WTC11 (cell line): ENCODE data around the gene HECW1. TPM values are rescaled to one million over a fixed set of nuclear protein-coding genes. Genes with fewer than 3 reads are reported as not detected.

Experiments used
- ATAC-seq: fragments of 200-7000 bp; cut with Tn5 transposase; 2 replicates; pipeline ENCODE4 v1.10.0; 2021; ENCODE audit warnings: mild to moderate bottlenecking, moderate library complexity
- Bru-seq: library from RNA; stranded (reverse); fragments of 400-500 nt; gene quantifications from one replicate; lab custom pipeline; 2021; lab: Mats Ljungman, UMichigan
- CTCF ChIA-PET: fragments of 300-600 bp; sonication (Branson Sonifier 250); formaldehyde crosslinking; loops from one replicate; lab custom pipeline; 2021; ENCODE audit warnings: antibody characterized with exemption; lab: Charles Lee
- POLR2A ChIA-PET: fragments of 350-600 bp; sonication (Branson Sonifier 250); formaldehyde crosslinking; loops from one replicate; lab custom pipeline; 2021; ENCODE audit warnings: antibody characterized with exemption; lab: Charles Lee
- DNase-seq: peaks from one replicate; pipeline ENCODE4 v3.0.0; 2021; ENCODE audit warnings: low spot score
- H3K27ac Mint-ChIP-seq: 2 replicates; pipeline ENCODE4 v1.8.0; 2021; ENCODE audit warnings: mixed read lengths
- H3K27me3 Mint-ChIP-seq: 2 replicates; pipeline ENCODE4 v1.8.0; 2021; ENCODE audit warnings: low read depth, mild to moderate bottlenecking, moderate library complexity, mixed read lengths
- H3K36me3 Mint-ChIP-seq: 2 replicates; pipeline ENCODE4 v1.8.0; 2021; ENCODE audit warnings: mixed read lengths
- H3K4me1 Mint-ChIP-seq: 2 replicates; pipeline ENCODE4 v1.8.0; 2022; ENCODE audit warnings: mixed read lengths
- H3K4me3 Mint-ChIP-seq: 2 replicates; pipeline ENCODE4 v1.8.0; 2021; ENCODE audit warnings: mild to moderate bottlenecking, moderate library complexity, mixed read lengths
- H3K9me3 Mint-ChIP-seq: 2 replicates; pipeline ENCODE4 v1.8.0; 2021; ENCODE audit warnings: mixed read lengths
- CTCF ChIP-seq: fragments of 200-600 bp; IDR thresholded peaks from 2 replicates; pipeline ENCODE4 v1.8.0; 2022; ENCODE audit warnings: antibody characterized with exemption
- E2F4 ChIP-seq: sonication (generic); formaldehyde crosslinking; IDR thresholded peaks from 2 replicates; pipeline ENCODE4 v1.8.1; 2022; ENCODE audit warnings: low read depth, mild to moderate bottlenecking, moderate library complexity, missing genetic modification reagents, borderline replicate concordance
- E2F5 ChIP-seq: sonication (generic); formaldehyde crosslinking; IDR thresholded peaks from 2 replicates; pipeline ENCODE4 v1.8.1; 2022; ENCODE audit warnings: mild to moderate bottlenecking, moderate library complexity, missing genetic modification reagents
- FOXK1 ChIP-seq: sonication (generic); formaldehyde crosslinking; IDR thresholded peaks from 2 replicates; pipeline ENCODE4 v1.8.0; 2022; ENCODE audit warnings: mild to moderate bottlenecking, moderate library complexity, missing genetic modification reagents
- FOXP1 ChIP-seq: sonication (generic); formaldehyde crosslinking; IDR thresholded peaks from 2 replicates; pipeline ENCODE4 v1.8.0; 2022; ENCODE audit warnings: missing genetic modification reagents, mild to moderate bottlenecking, moderate library complexity, borderline replicate concordance
- GRHL2 ChIP-seq: fragments of 250-450 bp; sonication (Bioruptor Pico); IDR thresholded peaks from 2 replicates; pipeline ENCODE4 v1.8.0; 2022; ENCODE audit warnings: mild to moderate bottlenecking, moderate library complexity; ENCODE audit not compliant: insufficient replicate concordance, severe bottlenecking
- HMGXB4 ChIP-seq: sonication (generic); formaldehyde crosslinking; IDR thresholded peaks from 2 replicates; pipeline ENCODE4 v1.8.1; 2023; ENCODE audit warnings: mild to moderate bottlenecking, moderate library complexity, missing genetic modification reagents
- JAZF1 ChIP-seq: fragments of 250-450 bp; sonication (Bioruptor Pico); IDR thresholded peaks from 2 replicates; pipeline ENCODE4 v1.9.0; 2021; ENCODE audit warnings: moderate library complexity, mild to moderate bottlenecking, inconsistent platforms
- NR2C2 ChIP-seq: sonication (generic); formaldehyde crosslinking; IDR thresholded peaks from 2 replicates; pipeline ENCODE4 v1.8.0; 2022; ENCODE audit warnings: mild to moderate bottlenecking, missing genetic modification reagents
- PRRX2 ChIP-seq: fragments of 250-450 bp; sonication (Bioruptor Pico); IDR thresholded peaks from 2 replicates; pipeline ENCODE4 v1.8.0; 2021; ENCODE audit warnings: mild to moderate bottlenecking
- RELA ChIP-seq: sonication (generic); formaldehyde crosslinking; IDR thresholded peaks from 2 replicates; pipeline ENCODE4 v1.8.1; 2022; ENCODE audit warnings: missing genetic modification reagents, mild to moderate bottlenecking, borderline replicate concordance
- SP1 ChIP-seq: sonication (generic); formaldehyde crosslinking; conservative IDR thresholded peaks from 2 replicates; pipeline ENCODE4 v1.8.1; 2022; ENCODE audit warnings: missing genetic modification reagents
- TP53 ChIP-seq: sonication (generic); formaldehyde crosslinking; IDR thresholded peaks from 2 replicates; pipeline ENCODE4 v1.8.1; 2023; ENCODE audit warnings: mild to moderate bottlenecking, missing genetic modification reagents
- USF2 ChIP-seq: sonication (generic); formaldehyde crosslinking; IDR thresholded peaks from 2 replicates; pipeline ENCODE4 v1.8.1; 2023; ENCODE audit warnings: mild to moderate bottlenecking, missing genetic modification reagents, moderate library complexity
- ZNF121 ChIP-seq: sonication (generic); formaldehyde crosslinking; IDR thresholded peaks from 2 replicates; pipeline ENCODE4 v1.8.0; 2023; ENCODE audit warnings: missing genetic modification reagents
- ZNF263 ChIP-seq: sonication (generic); formaldehyde crosslinking; IDR thresholded peaks from 2 replicates; pipeline ENCODE4 v1.8.1; 2022; ENCODE audit warnings: low read depth, mild to moderate bottlenecking, moderate library complexity, missing genetic modification reagents
- ZNF317 ChIP-seq: sonication (generic); formaldehyde crosslinking; IDR thresholded peaks from 2 replicates; pipeline ENCODE4 v1.8.1; 2023; ENCODE audit warnings: low read depth, mild to moderate bottlenecking, moderate library complexity, missing genetic modification reagents, borderline replicate concordance
- ZNF396 ChIP-seq: fragments of 250-450 bp; sonication (Bioruptor Pico); IDR thresholded peaks from 2 replicates; pipeline ENCODE4 v1.8.0; 2021; ENCODE audit warnings: mild to moderate bottlenecking, moderate library complexity, borderline replicate concordance
- ZNF423 ChIP-seq: fragments of 250-450 bp; sonication (Bioruptor Pico); IDR thresholded peaks from 2 replicates; pipeline ENCODE4 v2.1.2; 2022; ENCODE audit warnings: mild to moderate bottlenecking, moderate library complexity
- ZNF671 ChIP-seq: fragments of 250-450 bp; sonication (Bioruptor Pico); IDR thresholded peaks from 2 replicates; pipeline ENCODE4 v1.8.0; 2021; ENCODE audit warnings: mild to moderate bottlenecking
- long read RNA-seq, 3 experiments: library from RNA in 1 of 3; library from capped mRNA in 1 of 3; library from polyadenylated mRNA in 1 of 3; unstranded in 2 of 3; stranded (forward) in 1 of 3; transcript quantifications; one replicate each; pipeline ENCODE4 v2.0.0, GENCODE V29; 2021
- total RNA-seq: library from RNA; stranded (reverse); gene quantifications from 3 replicates; pipeline ENCODE4 v1.2.3, GENCODE V29; 2021
- TF ChIP-seq, protein P1 (sequence below): sonication (generic); formaldehyde crosslinking; IDR thresholded peaks from 2 replicates; pipeline ENCODE4 v1.8.0; 2022; ENCODE audit warnings: mild to moderate bottlenecking, missing genetic modification reagents
- TF ChIP-seq, protein P2 (sequence below): sonication (generic); formaldehyde crosslinking; IDR thresholded peaks from 2 replicates; pipeline ENCODE4 v1.8.0; 2022; ENCODE audit warnings: mild to moderate bottlenecking, missing genetic modification reagents

Gene HECW1
- total RNA-seq (4.9 to 6.1 TPM (median 5.4 TPM) in 3 replicates), Bru-seq, nascent RNA (percentile 47 among the genes with signal in this experiment)
- long read RNA-seq, experiment 1, partial matches to known transcripts = 3 of 20 reads
- long read RNA-seq, experiment 1, other reads (novel, unspliced or antisense) = 15 of 20 reads
- long read RNA-seq, experiment 2, partial matches to known transcripts = 0 of 3 reads
- long read RNA-seq, experiment 2, other reads (novel, unspliced or antisense) = 3 of 3 reads
- long read RNA-seq, experiment 3, partial matches to known transcripts = 1 of 3 reads
- long read RNA-seq, experiment 3, other reads (novel, unspliced or antisense) = 1 of 3 reads

DNA sequence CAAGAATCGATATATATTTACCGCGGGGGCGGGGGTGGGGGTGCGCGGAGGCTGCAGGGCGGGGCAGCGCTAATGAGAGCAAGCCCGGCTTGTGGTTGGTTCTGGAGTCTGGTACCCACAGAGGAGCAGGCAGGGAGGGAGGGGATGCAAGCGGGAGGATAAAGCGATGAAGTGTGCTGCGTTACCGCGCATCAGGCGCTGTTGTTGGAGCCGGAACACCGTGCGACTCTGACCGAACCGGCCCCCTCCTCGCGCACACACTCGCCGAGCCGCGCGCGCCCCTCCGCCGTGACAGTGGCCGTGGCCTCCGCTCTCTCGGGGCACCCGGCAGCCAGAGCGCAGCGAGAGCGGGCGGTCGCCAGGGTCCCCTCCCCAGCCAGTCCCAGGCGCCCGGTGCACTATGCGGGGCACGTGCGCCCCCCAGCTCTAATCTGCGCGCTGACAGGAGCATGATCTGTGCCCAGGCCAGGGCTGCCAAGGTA, at the start of gene HECW1:
Gene HECW1, plus strand, starts transcription at position 189 of the 482 bp plus-strand sequence. CDS start 131,259 bp downstream, outside the sequence.
- H3K27me3 Mint-ChIP-seq = peaks cover 23% of the 10 kb centered on the region
- ATAC-seq = peak; percentile 38
- peak within 1 kb of the TSS; percentile 76 for H3K4me3 Mint-ChIP-seq
- H3K27ac Mint-ChIP-seq = no peak within 1 kb of the TSS
- DNase-seq = peak; percentile 53
- no peaks in the 10 kb centered on the region for H3K9me3 Mint-ChIP-seq
- TF ChIP-seq E2F4 (CRISPR knock-in tag) (no peak), GRHL2 (CRISPR knock-in tag) (no peak), E2F5 (peak; percentile 62; the same call in 1 of the 2 replicates), USF2 (peak; percentile 48), SP1 (CRISPR knock-in tag) (no peak), FOXP1 (CRISPR knock-in tag) (0 out of 2 replicates have a peak, but pooled peaks have one; percentile 51), ZNF121 (CRISPR knock-in tag) (no peak), HMGXB4 (CRISPR knock-in tag) (peak; percentile 47; the same call in 1 of the 2 replicates), ZNF317 (CRISPR knock-in tag) (no peak), RELA (CRISPR knock-in tag) (peak; percentile 47; the same call in 1 of the 2 replicates), ZNF263 (no peak), FOXK1 (peak; percentile 52; the same call in 1 of the 2 replicates), PRRX2 (CRISPR knock-in tag) (no peak)
- TF ChIP-seq, protein P1, sequence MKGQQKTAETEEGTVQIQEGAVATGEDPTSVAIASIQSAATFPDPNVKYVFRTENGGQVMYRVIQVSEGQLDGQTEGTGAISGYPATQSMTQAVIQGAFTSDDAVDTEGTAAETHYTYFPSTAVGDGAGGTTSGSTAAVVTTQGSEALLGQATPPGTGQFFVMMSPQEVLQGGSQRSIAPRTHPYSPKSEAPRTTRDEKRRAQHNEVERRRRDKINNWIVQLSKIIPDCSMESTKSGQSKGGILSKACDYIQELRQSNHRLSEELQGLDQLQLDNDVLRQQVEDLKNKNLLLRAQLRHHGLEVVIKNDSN (CRISPR knock-in tag) = 0 out of 2 replicates have a peak, but pooled peaks have one; percentile 55
- TF ChIP-seq, protein P2, sequence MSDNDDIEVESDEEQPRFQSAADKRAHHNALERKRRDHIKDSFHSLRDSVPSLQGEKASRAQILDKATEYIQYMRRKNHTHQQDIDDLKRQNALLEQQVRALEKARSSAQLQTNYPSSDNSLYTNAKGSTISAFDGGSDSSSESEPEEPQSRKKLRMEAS = peak; percentile 30; the same call in 1 of the 2 replicates
- POLR2A ChIA-PET = interaction anchor here (0.5 to 1.1 kb wide), 3 partner anchors 14 to 192 kb away, joined by 3 to 5 read pairs (median 3); partner anchors contain the start of gene MRPL32
- CTCF ChIA-PET = interaction anchor here (1.6 to 3.7 kb wide), 2 partner anchors 41 to 327 kb away, joined by 5 to 16 read pairs; no protein-coding TSS in a partner anchor
- H3K36me3 Mint-ChIP-seq = no peaks in the 10 kb centered on the region
- peaks cover 73% of the 10 kb centered on the region for H3K4me1 Mint-ChIP-seq

GRCh38 chr7:43071604-43072003, 40.8 kb upstream of the HECW1 start:
- Mint-ChIP-seq H3K36me3 (no peaks in the 10 kb centered on the region), H3K4me1 (peaks cover 24% of the 10 kb centered on the region), H3K4me3 (no peak overlapping the region), H3K27ac (no peak overlapping the region), H3K27me3 (no peaks in the 10 kb centered on the region), H3K9me3 (peaks cover 6% of the 10 kb centered on the region; the same call in 1 of the 2 replicates)
- POLR2A ChIA-PET = interaction anchor here (0.6 to 1.0 kb wide), 2 partner anchors 37 to 131 kb away, joined by 3 to 4 read pairs; no protein-coding TSS in a partner anchor
- DNase-seq (peak; percentile 88), ATAC-seq (peak; percentile 98)
- CTCF ChIA-PET = interaction anchor here (0.6 to 3.2 kb wide), 46 partner anchors 8 to 550 kb away, joined by 3 to 34 read pairs (median 4); partner anchors contain the start of genes HECW1, MRPL32, PSMA2 and STK17A
- TF ChIP-seq CTCF (peak; percentile 85), JAZF1 (no peak), TP53 (CRISPR knock-in tag) (no peak), NR2C2 (CRISPR knock-in tag) (no peak), ZNF671 (CRISPR knock-in tag) (no peak), ZNF396 (CRISPR knock-in tag) (no peak), HMGXB4 (CRISPR knock-in tag) (no peak), ZNF423 (CRISPR knock-in tag) (no peak)
